Activated CD8-positive, alpha-beta T cell treated with anti-CD3 and anti-CD28 coated beads for 36 hours (primary cell): Measurements from ENCODE around the gene SAPCD1. TPM values are rescaled to one million over a fixed set of nuclear protein-coding genes. Genes with fewer than 3 reads are reported as not detected.

Experiments
- ATAC-seq: fragments of 200-7000 bp; cut with Tn5 transposase; one replicate; pipeline ENCODE4 v1.10.0; 2021; ENCODE audit warnings: mild to moderate bottlenecking, moderate library complexity
- CTCF ChIA-PET: fragments of 350-600 bp; sonication (Branson Sonifier 250); formaldehyde crosslinking; loops from one replicate; lab custom pipeline; 2021; ENCODE audit warnings: antibody characterized with exemption; lab: Charles Lee
- POLR2A ChIA-PET: fragments of 350-600 bp; sonication (Branson Sonifier 250); formaldehyde crosslinking; loops from one replicate; lab custom pipeline; 2021; ENCODE audit warnings: antibody characterized with exemption; lab: Charles Lee
- DNase-seq: peaks from one replicate; pipeline ENCODE4 v3.0.0-alpha.2; 2020
- H3K27ac Mint-ChIP-seq: one replicate; pipeline ENCODE4 v1.8.0; 2021; ENCODE audit warnings: mild to moderate bottlenecking, mixed read lengths
- H3K27me3 Mint-ChIP-seq: one replicate; pipeline ENCODE4 v1.8.0; 2021; ENCODE audit warnings: mixed read lengths
- H3K36me3 Mint-ChIP-seq: one replicate; pipeline ENCODE4 v1.8.0; 2021; ENCODE audit warnings: low read depth, mixed read lengths
- H3K4me1 Mint-ChIP-seq: one replicate; pipeline ENCODE4 v1.8.0; 2021; ENCODE audit warnings: low read depth, mixed read lengths
- H3K4me3 Mint-ChIP-seq: one replicate; pipeline ENCODE4 v1.8.0; 2021; ENCODE audit warnings: mild to moderate bottlenecking, moderate library complexity, mixed read lengths
- H3K9me3 Mint-ChIP-seq: one replicate; pipeline ENCODE4 v1.8.0; 2021; ENCODE audit warnings: mixed read lengths
- intact Hi-C: fragments of 100-400 bp; cut with micrococcal nuclease; formaldehyde crosslinking; loops from one replicate; pipeline ENCODE4 v1.10.0; 2022
- total RNA-seq, 2 experiments: library from RNA; stranded (reverse); gene quantifications; one replicate each; pipeline ENCODE4 v1.2.3, GENCODE V29; 2021
- TF ChIP-seq, protein P1 (sequence below): fragments of 200-600 bp; IDR thresholded peaks from one replicate; pipeline ENCODE4 v1.8.0; 2022; ENCODE audit warnings: antibody characterized with exemption, mild to moderate bottlenecking

Gene SAPCD1
- total RNA-seq, 2 experiments from 2014 or later: 13.6 to 18.7 TPM

DNA sequence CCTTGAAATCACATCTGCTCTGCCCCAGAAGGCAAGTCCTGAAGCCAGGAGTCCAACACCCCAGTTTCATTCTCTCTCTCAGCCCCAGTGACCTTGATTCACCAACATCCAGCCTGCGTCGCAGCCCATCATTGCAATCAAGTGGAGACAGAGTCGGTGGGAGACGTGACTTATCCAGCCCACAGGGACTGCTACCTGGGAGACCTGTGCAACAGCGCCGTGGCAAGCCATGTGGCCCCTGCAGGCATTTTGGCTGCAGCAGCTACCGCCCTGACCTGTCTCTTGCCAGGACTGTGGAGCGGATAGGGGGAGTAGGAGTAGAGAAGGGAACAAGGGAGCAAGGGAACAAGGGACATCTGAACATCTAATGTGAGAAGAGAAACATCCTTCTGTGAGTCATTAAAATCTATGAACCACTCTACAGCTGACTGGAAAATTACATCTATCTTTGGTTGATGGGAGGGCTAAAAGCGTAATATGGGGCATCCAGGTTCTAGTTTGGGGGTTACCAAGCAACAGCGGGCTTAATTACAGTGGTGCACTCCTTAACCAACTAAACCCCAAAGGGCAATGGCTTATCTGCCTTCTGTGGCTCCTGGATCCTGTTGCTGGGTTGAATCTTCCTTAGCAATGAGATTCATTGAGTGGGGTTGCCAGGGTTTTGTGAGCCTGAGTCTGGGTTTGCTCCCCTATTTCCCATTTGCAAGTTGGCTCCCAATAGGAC lies 44.8 kb upstream of the SAPCD1 start:
- intact Hi-C loops: no loop called here
- peaks cover 9% of the 10 kb centered on the region for H3K4me1 Mint-ChIP-seq
- H3K4me3 Mint-ChIP-seq: no peak overlapping the region
- H3K36me3 Mint-ChIP-seq: no peaks in the 10 kb centered on the region
- DNase-seq (no peak), ATAC-seq (no peak)
- no peaks in the 10 kb centered on the region for H3K27me3 Mint-ChIP-seq
- ChIA-PET POLR2A (no interaction called here), CTCF (no interaction called here)
- H3K27ac Mint-ChIP-seq: no peak overlapping the region
- TF ChIP-seq, protein P1, sequence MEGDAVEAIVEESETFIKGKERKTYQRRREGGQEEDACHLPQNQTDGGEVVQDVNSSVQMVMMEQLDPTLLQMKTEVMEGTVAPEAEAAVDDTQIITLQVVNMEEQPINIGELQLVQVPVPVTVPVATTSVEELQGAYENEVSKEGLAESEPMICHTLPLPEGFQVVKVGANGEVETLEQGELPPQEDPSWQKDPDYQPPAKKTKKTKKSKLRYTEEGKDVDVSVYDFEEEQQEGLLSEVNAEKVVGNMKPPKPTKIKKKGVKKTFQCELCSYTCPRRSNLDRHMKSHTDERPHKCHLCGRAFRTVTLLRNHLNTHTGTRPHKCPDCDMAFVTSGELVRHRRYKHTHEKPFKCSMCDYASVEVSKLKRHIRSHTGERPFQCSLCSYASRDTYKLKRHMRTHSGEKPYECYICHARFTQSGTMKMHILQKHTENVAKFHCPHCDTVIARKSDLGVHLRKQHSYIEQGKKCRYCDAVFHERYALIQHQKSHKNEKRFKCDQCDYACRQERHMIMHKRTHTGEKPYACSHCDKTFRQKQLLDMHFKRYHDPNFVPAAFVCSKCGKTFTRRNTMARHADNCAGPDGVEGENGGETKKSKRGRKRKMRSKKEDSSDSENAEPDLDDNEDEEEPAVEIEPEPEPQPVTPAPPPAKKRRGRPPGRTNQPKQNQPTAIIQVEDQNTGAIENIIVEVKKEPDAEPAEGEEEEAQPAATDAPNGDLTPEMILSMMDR: no peak
- H3K9me3 Mint-ChIP-seq: no peaks in the 10 kb centered on the region

DNA sequence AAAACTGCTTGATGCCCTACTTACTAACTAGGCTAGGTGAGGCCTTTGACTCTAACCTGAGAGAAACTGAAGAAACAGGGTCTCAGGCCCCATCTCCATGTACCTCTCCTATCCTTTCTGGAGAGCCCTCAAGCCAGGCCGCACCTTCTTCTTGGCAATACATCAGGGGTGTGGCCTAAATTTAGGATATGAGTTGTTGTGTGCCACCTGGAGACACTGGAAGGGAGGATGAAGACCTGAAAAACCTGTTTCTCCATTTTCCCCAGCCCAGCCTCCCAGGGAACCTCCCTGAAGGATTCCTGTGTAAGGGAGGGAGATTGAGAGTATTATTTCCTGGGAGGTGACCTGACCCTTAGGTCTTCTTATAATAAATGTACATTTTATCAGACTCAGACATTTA lies 44.2 kb upstream of the SAPCD1 start:
- H3K36me3 Mint-ChIP-seq: no peaks in the 10 kb centered on the region
- DNase-seq (no peak), ATAC-seq (no peak)
- H3K4me3 Mint-ChIP-seq: no peak overlapping the region
- CTCF ChIA-PET: interaction anchor here (1.2 kb wide), 1 partner anchor 52 kb away, joined by 3 read pairs; no protein-coding TSS in a partner anchor
- POLR2A ChIA-PET: no interaction called here
- intact Hi-C loops: no loop called here
- H3K27ac Mint-ChIP-seq: no peak overlapping the region
- no peaks in the 10 kb centered on the region for H3K27me3 Mint-ChIP-seq
- no peaks in the 10 kb centered on the region for H3K9me3 Mint-ChIP-seq
- TF ChIP-seq, protein P1: no peak
- H3K4me1 Mint-ChIP-seq: peaks cover 8% of the 10 kb centered on the region

DNA sequence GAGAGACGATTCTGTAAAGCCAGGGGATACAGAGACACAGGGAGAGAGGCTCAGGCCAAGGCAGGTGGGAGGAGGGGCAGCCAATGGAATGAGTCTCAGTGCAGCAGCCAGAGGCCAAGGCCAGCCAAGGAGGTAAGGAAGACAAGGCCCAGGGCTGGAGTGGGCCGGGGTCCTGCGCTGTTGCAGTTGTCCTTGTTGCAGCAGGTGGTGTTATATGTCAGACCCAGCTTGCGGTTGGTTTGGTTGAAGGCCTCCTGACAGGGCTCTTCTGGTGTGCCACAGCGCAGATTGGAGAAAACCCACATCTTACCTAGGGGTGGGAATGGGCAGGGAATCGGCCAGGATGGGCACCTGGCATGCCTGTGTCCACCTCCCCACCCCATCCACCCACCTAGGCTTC lies 43.5 kb upstream of the SAPCD1 start:
- Mint-ChIP-seq H3K27ac (no peak overlapping the region), H3K4me3 (no peak overlapping the region), H3K36me3 (no peaks in the 10 kb centered on the region), H3K9me3 (no peaks in the 10 kb centered on the region), H3K4me1 (peaks cover 7% of the 10 kb centered on the region), H3K27me3 (no peaks in the 10 kb centered on the region)
- TF ChIP-seq, protein P1: no peak
- DNase-seq (no peak), ATAC-seq (no peak)
- CTCF ChIA-PET: interaction anchor here (1.2 kb wide), 1 partner anchor 51 kb away, joined by 3 read pairs; no protein-coding TSS in a partner anchor
- intact Hi-C loops: no loop called here
- POLR2A ChIA-PET: no interaction called here

DNA sequence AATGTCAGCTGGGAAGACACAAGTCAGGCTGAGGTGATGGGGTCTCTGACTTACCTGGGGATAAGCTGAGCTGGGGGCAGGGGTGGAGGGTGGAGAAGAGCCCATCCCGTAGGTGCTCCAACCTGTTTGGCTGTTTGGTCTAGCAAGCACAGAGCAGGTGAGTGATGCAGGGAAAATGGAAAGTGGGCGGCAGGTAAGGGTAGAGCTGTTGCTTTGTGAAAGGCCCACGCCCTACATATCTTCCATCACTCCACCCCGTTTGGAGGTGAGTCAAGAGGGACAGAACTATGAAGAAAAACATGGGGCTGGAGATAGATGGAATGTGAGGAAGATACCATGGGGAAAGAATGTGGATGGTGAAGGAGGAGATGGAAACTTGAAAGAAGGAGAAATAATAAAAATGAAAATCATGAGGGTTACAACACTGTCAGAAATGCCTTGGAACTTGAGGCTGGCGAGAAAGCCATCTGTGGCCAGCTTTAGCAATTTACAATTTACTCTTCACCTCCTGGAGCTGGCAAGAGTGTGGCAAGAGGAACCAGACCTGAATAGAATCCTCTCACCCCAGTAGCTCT lies 42.2 kb upstream of the SAPCD1 start:
- H3K36me3 Mint-ChIP-seq: no peaks in the 10 kb centered on the region

More for the DNA sequence above, 42.2 kb upstream of the SAPCD1 start:
- peaks cover 8% of the 10 kb centered on the region for H3K4me1 Mint-ChIP-seq
- H3K27ac Mint-ChIP-seq: no peak overlapping the region
- H3K9me3 Mint-ChIP-seq: no peaks in the 10 kb centered on the region
- no peak for ATAC-seq
- intact Hi-C loops: no loop called here
- H3K4me3 Mint-ChIP-seq: no peak overlapping the region
- ChIA-PET POLR2A (interaction anchor here (1.9 kb wide), 1 partner anchor 56 kb away, joined by 6 read pairs; the partner anchor contains the start of gene GPANK1), CTCF (no interaction called here)
- no peak for DNase-seq
- TF ChIP-seq, protein P1: no peak
- H3K27me3 Mint-ChIP-seq: no peaks in the 10 kb centered on the region
